ENCODE results near the gene CLEC1A.

Gene CLEC1A

GRCh38 chr12:10121278-10121677 is 22.5 kb upstream of the CLEC1A start:
- POLR2A ChIA-PET: no interaction called here

GRCh38 chr12:10119066-10119465 is 20.3 kb upstream of the CLEC1A start:
- CTCF ChIA-PET: interaction anchor here (1.4 to 1.6 kb wide), 2 partner anchors 34 to 110 kb away, joined by 3 to 4 read pairs; no protein-coding TSS in a partner anchor
- no peak for DNase-seq (ENCODE audit: extremely low spot score)
- POLR2A ChIA-PET: no interaction called here
- TF ChIP-seq CTCF (IDR thresholded peaks at IDR 0.05; ENCODE audit: control extremely low read depth, extremely low read depth, low read depth, missing control alignments): no peak

More at GRCh38 chr12:10121278-10121677, 22.5 kb upstream of the CLEC1A start:
- TF ChIP-seq CTCF (IDR thresholded peaks at IDR 0.05; ENCODE audit: control extremely low read depth, extremely low read depth, low read depth, missing control alignments): no peak
- no peak for DNase-seq (ENCODE audit: extremely low spot score)
- CTCF ChIA-PET: no interaction called here

GRCh38 chr12:10115890-10116289 is 17.1 kb upstream of the CLEC1A start:
- ChIA-PET CTCF (interaction anchor here (1.1 kb wide), 1 partner anchor 73 kb away, joined by 4 read pairs; no protein-coding TSS in a partner anchor), POLR2A (no interaction called here)
- DNase-seq (ENCODE audit: extremely low spot score): no peak
- TF ChIP-seq CTCF (IDR thresholded peaks at IDR 0.05; ENCODE audit: control extremely low read depth, extremely low read depth, low read depth, missing control alignments): no peak

- POLR2A ChIA-PET: no interaction called here
- CTCF ChIA-PET: interaction anchor here (1.1 kb wide), 1 partner anchor 73 kb away, joined by 4 read pairs; no protein-coding TSS in a partner anchor
- TF ChIP-seq CTCF (IDR thresholded peaks at IDR 0.05; ENCODE audit: control extremely low read depth, extremely low read depth, low read depth, missing control alignments): no peak
- DNase-seq (ENCODE audit: extremely low spot score): no peak
These were observed 16.5 kb upstream of the CLEC1A start for GRCh38 chr12:10115311-10115710.

GRCh38 chr12:10113920-10114319 is 15.1 kb upstream of the CLEC1A start:
- POLR2A ChIA-PET: no interaction called here

GRCh38 chr12:10113075-10113474 is 14.3 kb upstream of the CLEC1A start:
- no peak for DNase-seq (ENCODE audit: extremely low spot score)
- ChIA-PET POLR2A (no interaction called here), CTCF (no interaction called here)
- TF ChIP-seq CTCF (IDR thresholded peaks at IDR 0.05; ENCODE audit: control extremely low read depth, extremely low read depth, low read depth, missing control alignments): no peak

More at GRCh38 chr12:10113920-10114319, 15.1 kb upstream of the CLEC1A start:
- no peak for DNase-seq (ENCODE audit: extremely low spot score)
- no peak for TF ChIP-seq CTCF (IDR thresholded peaks at IDR 0.05; ENCODE audit: control extremely low read depth, extremely low read depth, low read depth, missing control alignments)
- CTCF ChIA-PET: no interaction called here

- no peak for DNase-seq (ENCODE audit: extremely low spot score)
- CTCF ChIA-PET: no interaction called here
- TF ChIP-seq CTCF (IDR thresholded peaks at IDR 0.05; ENCODE audit: control extremely low read depth, extremely low read depth, low read depth, missing control alignments): no peak
- POLR2A ChIA-PET: no interaction called here
These were observed 12.7 kb upstream of the CLEC1A start for GRCh38 chr12:10111451-10111850.
